GM12878 (cell line): ENCODE measurements around the gene FBLN1.

Experiments used
- CTCF ChIP-seq, 3 experiments: IDR thresholded peaks in 2 of 3; conservative IDR thresholded peaks in 1 of 3; 2 replicates each; pipeline ENCODE4 v1.5.1; 2011; ENCODE audit warnings: low read depth in 3 of 3, low read length in 3 of 3, mild to moderate bottlenecking in 3 of 3, control low read depth in 2 of 3, moderate library complexity in 2 of 3, inconsistent platforms in 1 of 3, mixed read lengths in 1 of 3; ENCODE audit not compliant: control insufficient read depth in 2 of 3, insufficient read depth in 1 of 3; ENCODE audit errors: extremely low read depth in 1 of 3
- HCFC1 ChIP-seq: fragments of 150-350 bp; IDR thresholded peaks from 2 replicates; pipeline ENCODE4 v1.6.1; 2014; ENCODE audit warnings: low read length
- NR2C1 ChIP-seq: fragments of 450-650 bp; IDR thresholded peaks from 2 replicates; pipeline ENCODE4 v1.6.1; 2017; ENCODE audit warnings: antibody characterized with exemption, mild to moderate bottlenecking, moderate library complexity
- POLR2A ChIP-seq: IDR thresholded peaks from 2 replicates; pipeline ENCODE4 v1.6.1; 2011; ENCODE audit warnings: low read depth, mild to moderate bottlenecking, low read length
- TCF7 ChIP-seq: IDR thresholded peaks from 2 replicates; pipeline ENCODE4 v1.6.1; 2014; ENCODE audit warnings: antibody characterized with exemption, borderline replicate concordance

- no peak for TF ChIP-seq NR2C1
- TF ChIP-seq CTCF (IDR thresholded peaks at IDR 0.05 in 2 of 3, conservative IDR thresholded peaks at IDR 0.05 in 1 of 3; ENCODE audit: control insufficient read depth in 2 of 3, extremely low read depth in 1 of 3, insufficient read depth in 1 of 3, low read depth in 3 of 3, low read length in 3 of 3) = no peak
- no peak for TF ChIP-seq POLR2A
- TF ChIP-seq TCF7 = no peak
- no peak for TF ChIP-seq HCFC1
These were observed 31.0 kb downstream of the FBLN1 start for GRCh38 chr22:45533703-45534102.
